KOPT-K1 (cell line): ENCODE measurements around the gene SLC39A11.
"Not testable (repeated sequence)": the region's sequence is repeated elsewhere in the genome, so short reads cannot be mapped to it uniquely, and the experiment has no call there.

Experiments
- H3K27ac ChIP-seq: fragments of 200-600 bp; sonication (generic); 2 replicates; pipeline ENCODE4 v1.5.1; 2016; ENCODE audit warnings: antibody characterized with exemption, mild to moderate bottlenecking, low read depth, low read length; ENCODE audit not compliant: poor library complexity, severe bottlenecking
- H3K36me3 ChIP-seq: fragments of 200-600 bp; sonication (generic); 2 replicates; pipeline ENCODE4 v1.5.1; 2017; ENCODE audit warnings: antibody characterized with exemption, mild to moderate bottlenecking, low read length, moderate library complexity; ENCODE audit not compliant: insufficient read depth
- H3K9me3 ChIP-seq: fragments of 200-600 bp; sonication (generic); 2 replicates; pipeline ENCODE4 v1.5.1; 2017; ENCODE audit warnings: antibody characterized with exemption, low read length, mild to moderate bottlenecking; ENCODE audit not compliant: insufficient read depth, poor library complexity, severe bottlenecking

The SLC39A11 gene

GRCh38 chr17:72832306-72832705 is 260.2 kb downstream of the SLC39A11 start:
- H3K27ac ChIP-seq = no peak overlapping the region
- H3K36me3 ChIP-seq = no peaks in the 10 kb centered on the region
- H3K9me3 ChIP-seq = peaks cover under 1% of the 10 kb centered on the region

GRCh38 chr17:72829883-72830282 is 262.6 kb downstream of the SLC39A11 start:
- H3K9me3 ChIP-seq = peaks cover 24% of the 10 kb centered on the region
- H3K36me3 ChIP-seq = peaks cover 12% of the 10 kb centered on the region; the same call in 1 of the 2 replicates
- H3K27ac ChIP-seq = no peak overlapping the region

DNA sequence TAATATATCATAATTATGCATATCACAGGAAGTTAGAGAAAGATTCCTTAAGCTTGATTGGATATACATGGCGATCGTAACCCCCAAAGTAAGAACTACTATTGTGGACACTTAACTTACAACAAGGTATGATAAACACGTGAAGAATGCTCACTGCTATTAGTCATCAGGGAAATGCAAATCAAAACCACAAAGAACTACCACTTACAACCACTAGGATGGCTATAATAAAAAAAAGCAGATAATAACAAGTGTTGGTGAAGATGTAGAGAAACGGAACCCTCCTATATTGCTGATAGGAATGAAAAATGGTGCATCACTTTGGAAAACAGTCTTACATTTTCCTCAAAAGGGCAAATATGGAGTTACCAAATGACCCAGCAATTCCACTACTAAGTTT is 265.9 kb downstream of the SLC39A11 start:
- H3K9me3 ChIP-seq = peaks cover 33% of the 10 kb centered on the region
- H3K27ac ChIP-seq = no peak overlapping the region
- peaks cover 12% of the 10 kb centered on the region; the same call in 1 of the 2 replicates for H3K36me3 ChIP-seq

- Histone ChIP-seq H3K36me3 (peaks cover 12% of the 10 kb centered on the region; the same call in 1 of the 2 replicates), H3K9me3 (peaks cover 33% of the 10 kb centered on the region)
- H3K27ac ChIP-seq = not testable (repeated sequence)
These were observed 266.4 kb downstream of the SLC39A11 start for GRCh38 chr17:72826059-72826458.

GRCh38 chr17:72825218-72825617 is 267.3 kb downstream of the SLC39A11 start:
- Histone ChIP-seq H3K27ac (no peak overlapping the region), H3K36me3 (peaks cover 12% of the 10 kb centered on the region; the same call in 1 of the 2 replicates), H3K9me3 (peaks cover 33% of the 10 kb centered on the region)

GRCh38 chr17:72824267-72824666 is 268.2 kb downstream of the SLC39A11 start:
- peaks cover 33% of the 10 kb centered on the region for H3K9me3 ChIP-seq
- peaks cover 12% of the 10 kb centered on the region; the same call in 1 of the 2 replicates for H3K36me3 ChIP-seq
- not testable (repeated sequence) for H3K27ac ChIP-seq

- H3K27ac ChIP-seq = no peak overlapping the region
- peaks cover 33% of the 10 kb centered on the region for H3K9me3 ChIP-seq
- peaks cover 12% of the 10 kb centered on the region; the same call in 1 of the 2 replicates for H3K36me3 ChIP-seq
These were observed 270.0 kb downstream of the SLC39A11 start for GRCh38 chr17:72822358-72823023.

- H3K27ac ChIP-seq = no peak overlapping the region
- peaks cover 7% of the 10 kb centered on the region; the same call in 1 of the 2 replicates for H3K36me3 ChIP-seq
- peaks cover under 1% of the 10 kb centered on the region for H3K9me3 ChIP-seq
These were observed 276.1 kb downstream of the SLC39A11 start for GRCh38 chr17:72816406-72816805.

- H3K27ac ChIP-seq = no peak overlapping the region
- H3K36me3 ChIP-seq = peaks cover 7% of the 10 kb centered on the region; the same call in 1 of the 2 replicates
- H3K9me3 ChIP-seq = peaks cover 6% of the 10 kb centered on the region
These were observed 279.0 kb downstream of the SLC39A11 start for GRCh38 chr17:72813481-72813880.

- Histone ChIP-seq H3K9me3 (peaks cover 6% of the 10 kb centered on the region), H3K36me3 (peaks cover 7% of the 10 kb centered on the region; the same call in 1 of the 2 replicates), H3K27ac (no peak overlapping the region)
These were observed 279.7 kb downstream of the SLC39A11 start for GRCh38 chr17:72812823-72813222.

GRCh38 chr17:72811976-72812687 is 280.4 kb downstream of the SLC39A11 start:
- Histone ChIP-seq H3K27ac (no peak overlapping the region), H3K36me3 (peaks cover 7% of the 10 kb centered on the region; the same call in 1 of the 2 replicates), H3K9me3 (peaks cover 6% of the 10 kb centered on the region)

- H3K9me3 ChIP-seq = peaks cover 6% of the 10 kb centered on the region
- no peak overlapping the region for H3K27ac ChIP-seq
These were observed 281.4 kb downstream of the SLC39A11 start for GRCh38 chr17:72810991-72811508.

DNA sequence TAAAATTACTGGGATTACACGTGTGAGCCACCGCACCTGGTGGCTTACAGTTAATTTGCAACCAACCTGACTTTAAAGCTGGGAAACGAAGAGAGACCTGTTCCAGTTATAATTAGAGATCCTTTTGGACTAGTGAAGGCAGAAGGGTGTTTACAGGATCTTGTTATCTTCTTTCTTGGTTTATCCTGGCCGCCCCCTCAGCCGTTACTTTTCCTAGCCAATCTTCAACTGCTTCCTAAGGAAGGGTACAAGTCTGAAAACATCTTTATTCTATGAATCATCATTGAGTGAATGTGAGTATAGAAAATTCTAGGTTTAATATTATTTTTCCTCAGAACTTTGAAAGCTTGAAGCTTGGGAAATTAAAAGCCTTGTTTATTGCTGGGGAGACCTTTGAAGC is 286.5 kb downstream of the SLC39A11 start:
- Histone ChIP-seq H3K27ac (no peak overlapping the region), H3K9me3 (peaks cover 3% of the 10 kb centered on the region)

More at GRCh38 chr17:72810991-72811508, 281.4 kb downstream of the SLC39A11 start:
- H3K36me3 ChIP-seq = peaks cover 3% of the 10 kb centered on the region; the same call in 1 of the 2 replicates

DNA sequence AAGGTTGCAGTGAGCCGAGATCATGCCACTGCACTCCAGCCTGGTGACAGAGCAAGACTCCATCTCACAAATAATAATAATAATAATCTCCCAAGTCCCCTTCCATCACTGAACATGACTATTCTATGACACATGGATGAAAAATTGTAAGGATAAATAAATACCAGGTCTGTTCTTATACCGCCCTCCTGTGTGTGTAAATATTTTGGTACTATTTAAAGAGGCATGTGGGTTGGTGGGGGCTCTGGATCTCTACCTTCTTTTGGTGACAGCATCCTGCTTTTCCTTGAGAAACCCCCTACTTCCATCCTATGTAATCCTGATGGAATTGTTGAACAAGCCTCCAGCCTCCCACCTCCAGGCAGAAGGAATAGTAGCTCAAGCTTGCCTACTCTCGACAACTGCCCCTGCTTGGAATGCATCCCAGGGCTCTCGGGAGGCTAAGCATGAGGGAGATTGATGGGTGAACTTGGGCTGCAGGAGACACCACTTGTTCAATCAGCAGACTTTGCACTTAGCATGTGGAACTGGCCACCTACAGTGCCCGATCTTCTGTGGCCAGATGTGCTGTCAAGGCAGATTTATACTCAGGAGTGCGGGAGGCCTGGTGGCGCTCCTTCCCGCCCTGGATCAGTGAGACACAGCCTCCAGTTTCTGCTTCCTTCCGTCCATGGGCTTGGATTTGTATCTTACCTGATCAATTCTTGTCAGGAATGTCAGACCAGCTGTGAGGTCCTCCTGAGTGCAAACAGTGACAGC is 287.4 kb downstream of the SLC39A11 start:
- Histone ChIP-seq H3K27ac (no peak overlapping the region), H3K36me3 (no peaks in the 10 kb centered on the region), H3K9me3 (peaks cover 10% of the 10 kb centered on the region)

More for the DNA sequence above, 286.5 kb downstream of the SLC39A11 start:
- no peaks in the 10 kb centered on the region for H3K36me3 ChIP-seq

DNA sequence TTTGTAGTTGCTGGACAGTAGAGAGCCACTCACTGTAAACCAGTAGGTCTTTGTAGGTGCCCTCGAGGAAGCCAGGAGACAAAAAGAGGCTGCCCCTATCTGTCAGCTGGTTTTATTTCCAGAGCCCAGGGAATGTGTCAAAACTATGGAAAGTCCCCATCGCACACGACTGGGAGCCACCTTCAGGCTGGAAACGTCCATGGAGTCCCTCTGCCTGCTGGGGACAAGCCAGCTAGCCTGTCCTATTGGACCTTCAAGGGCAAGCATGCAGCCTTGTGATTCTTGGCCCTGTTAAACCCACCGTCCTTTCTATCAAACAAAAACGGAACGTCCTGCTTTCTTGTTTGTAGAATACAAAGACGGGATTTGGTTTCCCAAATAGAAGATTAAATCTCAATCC is 289.8 kb downstream of the SLC39A11 start:
- Histone ChIP-seq H3K36me3 (no peaks in the 10 kb centered on the region), H3K9me3 (peaks cover 14% of the 10 kb centered on the region)

More for the DNA sequence above, 289.8 kb downstream of the SLC39A11 start:
- no peak overlapping the region for H3K27ac ChIP-seq
